PFSK-1 (cell line): ENCODE measurements around the gene PNPLA4.

Source experiments
- FOXP2 ChIP-seq: optimal IDR thresholded peaks from 2 replicates; pipeline ENCODE3; 2011; ENCODE audit warnings: borderline replicate concordance, control low read depth, inconsistent platforms; ENCODE audit not compliant: insufficient read depth; ENCODE audit errors: extremely low read length, extremely low read depth
- POLR2AphosphoS5 ChIP-seq: IDR thresholded peaks from 2 replicates; pipeline ENCODE4 v1.6.1; 2012; ENCODE audit warnings: low read depth, mild to moderate bottlenecking, control low read depth, low read length, moderate library complexity
- SIN3A ChIP-seq: IDR thresholded peaks from 2 replicates; pipeline ENCODE4 v1.6.1; 2012; ENCODE audit warnings: mild to moderate bottlenecking, low read length, moderate library complexity, borderline replicate concordance; ENCODE audit not compliant: insufficient read depth
- TAF1 ChIP-seq: IDR thresholded peaks from 2 replicates; pipeline ENCODE4 v1.6.1; 2012; ENCODE audit warnings: low read length, control low read depth, borderline replicate concordance; ENCODE audit not compliant: insufficient read depth
- TF ChIP-seq, protein P1 (sequence below), 2 experiments: IDR thresholded peaks; 2 replicates each; pipeline versions ENCODE4 v1.6.1 to v1.8.0; 2011 to 2012; ENCODE audit warnings: low read depth in 2 of 2, low read length in 2 of 2, control low read depth in 1 of 2, inconsistent platforms in 1 of 2, mild to moderate bottlenecking in 1 of 2, moderate library complexity in 1 of 2; ENCODE audit not compliant: insufficient read depth in 1 of 2

The PNPLA4 gene

GRCh38 chrX:7953446-7953845 lies 26.2 kb upstream of the PNPLA4 start:
- no peak for TF ChIP-seq FOXP2
- TF ChIP-seq, protein P1, sequence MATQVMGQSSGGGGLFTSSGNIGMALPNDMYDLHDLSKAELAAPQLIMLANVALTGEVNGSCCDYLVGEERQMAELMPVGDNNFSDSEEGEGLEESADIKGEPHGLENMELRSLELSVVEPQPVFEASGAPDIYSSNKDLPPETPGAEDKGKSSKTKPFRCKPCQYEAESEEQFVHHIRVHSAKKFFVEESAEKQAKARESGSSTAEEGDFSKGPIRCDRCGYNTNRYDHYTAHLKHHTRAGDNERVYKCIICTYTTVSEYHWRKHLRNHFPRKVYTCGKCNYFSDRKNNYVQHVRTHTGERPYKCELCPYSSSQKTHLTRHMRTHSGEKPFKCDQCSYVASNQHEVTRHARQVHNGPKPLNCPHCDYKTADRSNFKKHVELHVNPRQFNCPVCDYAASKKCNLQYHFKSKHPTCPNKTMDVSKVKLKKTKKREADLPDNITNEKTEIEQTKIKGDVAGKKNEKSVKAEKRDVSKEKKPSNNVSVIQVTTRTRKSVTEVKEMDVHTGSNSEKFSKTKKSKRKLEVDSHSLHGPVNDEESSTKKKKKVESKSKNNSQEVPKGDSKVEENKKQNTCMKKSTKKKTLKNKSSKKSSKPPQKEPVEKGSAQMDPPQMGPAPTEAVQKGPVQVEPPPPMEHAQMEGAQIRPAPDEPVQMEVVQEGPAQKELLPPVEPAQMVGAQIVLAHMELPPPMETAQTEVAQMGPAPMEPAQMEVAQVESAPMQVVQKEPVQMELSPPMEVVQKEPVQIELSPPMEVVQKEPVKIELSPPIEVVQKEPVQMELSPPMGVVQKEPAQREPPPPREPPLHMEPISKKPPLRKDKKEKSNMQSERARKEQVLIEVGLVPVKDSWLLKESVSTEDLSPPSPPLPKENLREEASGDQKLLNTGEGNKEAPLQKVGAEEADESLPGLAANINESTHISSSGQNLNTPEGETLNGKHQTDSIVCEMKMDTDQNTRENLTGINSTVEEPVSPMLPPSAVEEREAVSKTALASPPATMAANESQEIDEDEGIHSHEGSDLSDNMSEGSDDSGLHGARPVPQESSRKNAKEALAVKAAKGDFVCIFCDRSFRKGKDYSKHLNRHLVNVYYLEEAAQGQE (IDR thresholded peaks at IDR 0.05; ENCODE audit: insufficient read depth in 1 of 2, low read depth in 2 of 2, low read length in 2 of 2) = no peak

DNA sequence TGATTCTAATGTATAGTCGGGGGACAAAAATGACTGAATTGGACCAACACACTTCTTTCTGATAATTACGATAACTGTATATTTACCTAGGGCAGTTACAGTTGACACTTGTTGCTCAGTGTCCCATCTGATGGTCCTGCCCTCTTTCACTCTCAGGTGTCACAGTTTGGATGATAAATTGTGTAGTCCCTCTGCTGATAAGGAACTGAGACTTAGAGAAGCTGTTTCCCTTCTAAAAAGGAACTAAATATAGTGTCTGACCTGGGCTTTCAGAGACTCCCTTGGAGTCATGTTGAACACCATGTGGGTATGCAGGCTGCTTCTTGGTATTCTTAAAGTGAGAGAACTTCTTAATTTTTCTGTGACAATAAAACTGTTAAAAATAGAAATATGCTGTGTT lies 23.7 kb upstream of the PNPLA4 start:
- TF ChIP-seq FOXP2 (no peak), TAF1 (no peak), POLR2AphosphoS5 (no peak), SIN3A (no peak)
- TF ChIP-seq, protein P1 (IDR thresholded peaks at IDR 0.05; ENCODE audit: insufficient read depth in 1 of 2, low read depth in 2 of 2, low read length in 2 of 2) = no peak

GRCh38 chrX:7948483-7948882 lies 21.3 kb upstream of the PNPLA4 start:
- TF ChIP-seq SIN3A (no peak), TAF1 (no peak), POLR2AphosphoS5 (no peak), FOXP2 (no peak)
- TF ChIP-seq, protein P1 (IDR thresholded peaks at IDR 0.05; ENCODE audit: insufficient read depth in 1 of 2, low read depth in 2 of 2, low read length in 2 of 2) = no peak

DNA sequence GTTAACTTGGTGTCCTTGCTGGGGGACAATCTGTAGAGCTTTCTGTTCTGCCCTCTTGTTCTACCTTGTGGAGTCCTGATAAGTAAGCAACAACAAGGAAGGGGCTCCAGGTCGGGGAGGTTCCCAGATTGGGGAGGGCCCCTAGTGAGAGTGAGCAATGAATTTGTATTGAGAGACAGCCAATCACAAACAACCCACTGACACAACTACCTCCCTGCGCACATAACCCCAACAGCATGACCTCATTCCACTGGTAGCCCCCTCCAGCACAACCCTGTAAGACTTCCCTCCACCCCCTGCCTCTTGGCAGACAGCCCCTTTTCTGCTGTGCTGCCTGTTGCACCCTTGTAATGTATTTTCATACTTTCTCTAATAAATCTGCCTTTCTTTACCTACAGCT lies 19.7 kb upstream of the PNPLA4 start:
- TF ChIP-seq POLR2AphosphoS5 = no peak
- TF ChIP-seq, protein P1 (IDR thresholded peaks at IDR 0.05; ENCODE audit: insufficient read depth in 1 of 2, low read depth in 2 of 2, low read length in 2 of 2) = no peak
- TF ChIP-seq TAF1 = no peak
- TF ChIP-seq SIN3A = no peak
- TF ChIP-seq FOXP2 = no peak

DNA sequence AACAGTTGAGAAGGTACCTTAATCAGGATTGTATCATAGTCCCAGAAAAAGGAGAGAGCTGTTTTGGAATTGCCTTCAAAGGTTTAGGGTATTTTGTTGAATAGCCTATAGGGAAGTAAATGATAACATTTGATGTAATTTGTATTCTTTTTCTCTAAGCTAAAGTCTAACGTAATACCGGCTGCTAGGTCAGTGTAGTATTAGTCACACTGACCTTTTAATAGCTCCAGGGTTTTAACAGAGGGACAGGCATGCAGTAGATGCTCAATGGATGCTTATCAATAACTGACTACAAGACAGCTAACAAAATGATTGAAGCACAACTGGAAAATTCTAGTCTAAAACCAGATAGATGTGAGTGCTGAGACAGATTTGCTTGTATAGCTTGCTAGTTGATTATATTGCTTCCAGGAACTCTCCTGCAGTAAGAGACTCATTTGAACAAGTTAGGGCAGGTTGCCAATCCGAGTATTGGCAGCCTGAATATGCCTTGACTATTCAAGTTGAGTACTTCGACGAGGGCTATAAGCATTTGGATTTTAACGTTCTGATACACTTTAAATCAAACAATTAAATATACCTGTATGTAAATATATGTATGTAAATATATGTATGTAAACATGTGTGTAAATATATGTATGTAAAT lies 16.5 kb upstream of the PNPLA4 start:
- TF ChIP-seq SIN3A = no peak

GRCh38 chrX:7941390-7942042 lies 14.3 kb upstream of the PNPLA4 start:
- TF ChIP-seq FOXP2 (no peak), TAF1 (no peak), POLR2AphosphoS5 (no peak), SIN3A (no peak)
- TF ChIP-seq, protein P1 (IDR thresholded peaks at IDR 0.05; ENCODE audit: insufficient read depth in 1 of 2, low read depth in 2 of 2, low read length in 2 of 2) = no peak
